K562 (cell line): Measurements from ENCODE around the gene CNTF. TPM values are rescaled to one million over a fixed set of nuclear protein-coding genes. Genes with fewer than 3 reads are reported as not detected.

Experiments
- ATAC-seq: fragments of 200-7000 bp; cut with Tn5 transposase; 3 replicates; pipeline ENCODE4 v1.9.1; 2020; ENCODE audit warnings: moderate library complexity
- BruUV-seq: library from RNA; stranded (reverse); fragments of 400-500 nt; replicated peaks from 2 replicates; lab custom pipeline; 2021; lab: Mats Ljungman, UMichigan
- CTCF ChIA-PET: fragments of 300-600 bp; formaldehyde crosslinking; extraction: SDS; loops from one replicate; lab custom pipeline; 2021; ENCODE audit warnings: low intra/inter-chr PET ratio; lab: Yijun Ruan, JAX
- POLR2A ChIA-PET: fragments of 300-600, 350-650 bp; sonication (Branson Sonifier 250); formaldehyde crosslinking; extraction: SDS; loops from one replicate; lab custom pipeline; 2021; ENCODE audit warnings: antibody characterized with exemption, inconsistent platforms; lab: Yijun Ruan, JAX
- DNase-seq, 4 experiments: peaks; one replicate each; pipeline versions ENCODE4 v3.0.0 to v3.0.0-alpha.2; 2011 to 2018; ENCODE audit warnings: low spot score in 3 of 4, mixed read lengths in 3 of 4; ENCODE audit errors: extremely low read depth in 1 of 4
- FAIRE-seq: peaks from 2 replicates; lab custom pipeline; 2011; peaks lifted over from hg19 to GRCh38; lab: Jason Lieb, UNC
- H2AFZ ChIP-seq: 2 replicates; pipeline ENCODE4 v1.6.0; 2011; ENCODE audit warnings: low read depth, low read length, control low read depth, inconsistent platforms
- H3K27ac ChIP-seq: fragments of 200-600 bp; 3 replicates; pipeline ENCODE4 v1.8.0; 2011; ENCODE audit warnings: low read depth, mild to moderate bottlenecking, control low read depth, inconsistent platforms, low read length, moderate library complexity, mixed read lengths; ENCODE audit errors: extremely low read depth
- H3K27me3 ChIP-seq, 2 experiments: fragments of 300-600 bp in 1 of 2; 2 replicates in 1 of 2; 3 replicates in 1 of 2; pipeline versions ENCODE4 v1.6.0 to v1.8.0; 2011; ENCODE audit warnings: inconsistent platforms in 2 of 2, low read length in 2 of 2, mild to moderate bottlenecking in 1 of 2, mixed read lengths in 1 of 2, moderate library complexity in 1 of 2; ENCODE audit not compliant: control insufficient read depth in 2 of 2, insufficient read depth in 2 of 2
- H3K36me3 ChIP-seq: fragments of 300-600 bp; 3 replicates; pipeline ENCODE4 v1.8.0; 2011; ENCODE audit warnings: mild to moderate bottlenecking, low read length, inconsistent platforms; ENCODE audit not compliant: control insufficient read depth, insufficient read depth
- H3K4me1 ChIP-seq, 2 experiments: fragments of 200-600 bp in 1 of 2; replicated peaks in 1 of 2; 2 replicates in 1 of 2; 3 replicates in 1 of 2; pipeline versions ENCODE4 v1.5.1 to v1.8.0; 2011; ENCODE audit warnings: inconsistent platforms in 2 of 2, low read length in 2 of 2, mild to moderate bottlenecking in 1 of 2, mixed read lengths in 1 of 2, moderate library complexity in 1 of 2; ENCODE audit not compliant: control insufficient read depth in 2 of 2, insufficient read depth in 2 of 2
- H3K4me2 ChIP-seq: 2 replicates; pipeline ENCODE4 v1.6.1; 2011; ENCODE audit warnings: low read length, control low read depth, inconsistent platforms, mixed read lengths; ENCODE audit not compliant: insufficient read depth
- H3K4me3 ChIP-seq: fragments of 200-600 bp; sonication (generic), shearing (Covaris generic); 2 replicates; pipeline ENCODE4 v1.5.1; 2016; ENCODE audit warnings: control low read depth, inconsistent platforms
- H3K79me2 ChIP-seq: fragments of 200-600 bp; 3 replicates; pipeline ENCODE4 v1.8.0; 2011; ENCODE audit warnings: low read length, inconsistent platforms; ENCODE audit not compliant: control insufficient read depth, insufficient read depth
- H3K9ac ChIP-seq, 2 experiments: 2 replicates each; pipeline versions ENCODE4 v1.6.0 to v1.6.1; 2011; ENCODE audit warnings: low read depth in 2 of 2, low read length in 2 of 2, control low read depth in 1 of 2, inconsistent platforms in 1 of 2, mild to moderate bottlenecking in 1 of 2, mixed read lengths in 1 of 2; ENCODE audit not compliant: insufficient read depth in 1 of 2
- H3K9me1 ChIP-seq: one replicate; pipeline ENCODE4 v1.6.0; 2011; ENCODE audit warnings: inconsistent platforms, mild to moderate bottlenecking, low read length, moderate library complexity; ENCODE audit not compliant: control insufficient read depth, insufficient read depth
- H3K9me3 ChIP-seq: replicated peaks from 2 replicates; pipeline ENCODE4 v1.5.1; 2011; ENCODE audit warnings: low read depth, low read length, inconsistent platforms; ENCODE audit not compliant: control insufficient read depth, insufficient read depth
- H4K20me1 ChIP-seq: replicated peaks from 2 replicates; pipeline ENCODE4 v1.6.1; 2011; ENCODE audit warnings: low read length, inconsistent platforms, mixed read lengths; ENCODE audit not compliant: control insufficient read depth, insufficient read depth
- ADNP ChIP-seq: fragments of 200-800 bp; sonication (Bioruptor generic); IDR thresholded peaks from 2 replicates; pipeline ENCODE4 v1.6.1; 2016; ENCODE audit warnings: missing genetic modification characterization, missing compliant biosample characterization
- ETV6 ChIP-seq, 3 experiments: fragments of 150-350 bp in 1 of 3; sonication (generic) in 1 of 3; formaldehyde crosslinking in 1 of 3; IDR thresholded peaks; 2 replicates each; pipeline versions ENCODE4 v1.6.1 to v1.8.0; 2014 to 2022; ENCODE audit warnings: borderline replicate concordance in 2 of 3, low read depth in 2 of 3, antibody characterized with exemption in 1 of 3, low read length in 1 of 3, mild to moderate bottlenecking in 1 of 3, missing genetic modification reagents in 1 of 3
- HNRNPL ChIP-seq: fragments of 200-400 bp; formaldehyde crosslinking; IDR thresholded peaks from 2 replicates; pipeline ENCODE4 v1.6.1; 2017; ENCODE audit warnings: low read depth, mild to moderate bottlenecking, low read length
- MAFK ChIP-seq: IDR thresholded peaks from 2 replicates; pipeline ENCODE4 v1.6.1; 2011; ENCODE audit warnings: low read length, improper control_type of control experiment
- SNIP1 ChIP-seq: fragments of 450-650 bp; IDR thresholded peaks from 2 replicates; pipeline ENCODE4 v1.7.1; 2017; ENCODE audit warnings: low read depth, mild to moderate bottlenecking
- ZNF77 ChIP-seq: fragments of 250-450 bp; sonication (Bioruptor Pico); IDR thresholded peaks from 2 replicates; pipeline ENCODE4 v1.5.0; 2020
- WGBS: fragments of 100-300 bp; shearing (Covaris generic); methylation state at CpG from one replicate; pipeline ENCODE4 v1.1.6; 2016; ENCODE audit warnings: low coverage, mixed read lengths; ENCODE audit not compliant: insufficient coverage; ENCODE audit errors: missing lambda C conversion rate; 5-methylcytosine and 5-hydroxymethylcytosine counted together
- in situ Hi-C: fragments of 300-500 bp; cut with MboI; formaldehyde crosslinking; loops from 4 replicates; pipeline ENCODE4 v1.15.0; 2018; ENCODE audit warnings: inconsistent platforms, mixed read lengths
- intact Hi-C: fragments of 100-400 bp; cut with micrococcal nuclease; formaldehyde crosslinking; loops from 2 replicates; pipeline ENCODE4 v1.14.2; 2022
- polyA plus RNA-seq, 8 experiments: library from polyadenylated mRNA; depleted of rRNA in 4 of 8; stranded (reverse) in 5 of 8; unstranded in 3 of 8; fragments of >200 nt; fragmentation: Nextera tagmentation in 2 of 8; fragmentation: Illumina TruSeq in 1 of 8; extraction: Ambion mirVana in 2 of 8; extraction: Trizol in 1 of 8; gene quantifications; 2 replicates each; pipeline versions ENCODE4 v1.2.1 to v1.2.3, GENCODE V29; 2011 to 2014; ENCODE audit warnings: inconsistent platforms in 1 of 8, missing spikeins in 1 of 8
- total RNA-seq, 7 experiments: library from RNA; depleted of rRNA in 6 of 7; stranded (reverse); fragments of >200 nt in 6 of 7; fragmentation: Illumina TruSeq in 2 of 7; extraction: Trizol in 2 of 7; gene quantifications; 2 replicates each; pipeline versions ENCODE4 v1.2.1 to v1.2.3, GENCODE V29; 2011 to 2021; ENCODE audit warnings: low replicate concordance in 1 of 7
- TF ChIP-seq, protein P1 (sequence below), 2 experiments: fragments of 150-350 bp in 1 of 2; IDR thresholded peaks; 2 replicates each; pipeline ENCODE4 v1.6.1; 2012 to 2016; ENCODE audit warnings: low read depth in 2 of 2, low read length in 2 of 2, mild to moderate bottlenecking in 1 of 2, moderate library complexity in 1 of 2

Gene CNTF
- total and polyA plus RNA-seq, 9 of the 15 experiments (the other 6 are each of a cell fraction or from before 2014, with no cell fraction given), result 0.17 to 5.0 (median 2.3) TPM

DNA sequence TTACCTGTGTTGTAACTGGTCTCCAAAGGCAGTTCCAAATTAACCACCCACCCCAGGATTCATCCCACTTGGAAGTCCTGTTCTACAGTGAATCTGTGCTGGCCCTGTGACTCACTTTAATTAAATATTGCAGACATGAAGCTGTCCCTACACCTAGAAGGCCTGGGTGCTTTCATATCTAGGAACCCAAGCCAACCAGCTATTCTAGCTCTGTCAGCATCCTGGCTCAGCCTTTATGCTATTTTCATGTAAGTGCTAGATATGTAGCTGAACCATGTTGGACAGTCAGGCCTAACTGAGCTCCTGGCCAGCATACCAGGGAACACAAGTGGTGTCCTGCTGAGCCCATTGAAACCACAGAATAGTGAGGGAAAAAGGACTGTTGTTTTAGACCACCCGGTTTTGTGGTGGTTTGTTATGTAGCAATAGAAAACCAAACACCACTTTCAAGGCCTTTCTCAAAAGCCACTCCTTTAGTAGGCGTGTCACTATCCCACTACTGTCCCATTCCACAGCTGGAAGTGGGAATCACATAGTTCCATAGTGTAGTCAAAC lies 30.3 kb downstream of the CNTF start:
- Histone ChIP-seq H3K27ac (no peak overlapping the region), H3K27me3 (no peaks in the 10 kb centered on the region), H3K4me2 (no peak overlapping the region), H4K20me1 (no peaks in the 10 kb centered on the region), H2AFZ (no peak overlapping the region), H3K4me3 (no peak overlapping the region), H3K9me1 (no peaks in the 10 kb centered on the region), H3K4me1 (no peaks in the 10 kb centered on the region), H3K79me2 (no peaks in the 10 kb centered on the region), H3K9me3 (no peaks in the 10 kb centered on the region), H3K36me3 (no peaks in the 10 kb centered on the region), H3K9ac (no peak overlapping the region)
- BruUV-seq, result no TSS peak
- ATAC-seq, result no peak
- no peak for FAIRE-seq
- DNase-seq, result no peak
- ChIA-PET CTCF (interaction anchor here (2.9 kb wide), 1 partner anchor 136 kb away, joined by 19 read pairs; no protein-coding TSS in a partner anchor), POLR2A (interaction anchor here (0.6 kb wide), 2 partner anchors 433 to 1726 kb away, joined by 3 to 4 read pairs; partner anchors contain the start of gene MS4A7)
- in situ Hi-C loops, result no loop called here
- WGBS, result 24% methylated on average over 2 of the region's 2 CpGs
- intact Hi-C loops, result loop anchor here (5.0 kb wide), 1 partner anchor 504 kb away; no protein-coding TSS in a partner anchor
- TF ChIP-seq ZNF77 (no peak), HNRNPL (no peak), ETV6 (IDR thresholded peaks at IDR 0.05; ENCODE audit: borderline replicate concordance in 1 of 2, low read depth in 2 of 2, low read length in 1 of 2) (no peak), ETV6 (CRISPR knock-in tag; IDR thresholded peaks at IDR 0.05; ENCODE audit: borderline replicate concordance) (no peak), SNIP1 (no peak), ADNP (no peak), MAFK (no peak)
- TF ChIP-seq, protein P1, sequence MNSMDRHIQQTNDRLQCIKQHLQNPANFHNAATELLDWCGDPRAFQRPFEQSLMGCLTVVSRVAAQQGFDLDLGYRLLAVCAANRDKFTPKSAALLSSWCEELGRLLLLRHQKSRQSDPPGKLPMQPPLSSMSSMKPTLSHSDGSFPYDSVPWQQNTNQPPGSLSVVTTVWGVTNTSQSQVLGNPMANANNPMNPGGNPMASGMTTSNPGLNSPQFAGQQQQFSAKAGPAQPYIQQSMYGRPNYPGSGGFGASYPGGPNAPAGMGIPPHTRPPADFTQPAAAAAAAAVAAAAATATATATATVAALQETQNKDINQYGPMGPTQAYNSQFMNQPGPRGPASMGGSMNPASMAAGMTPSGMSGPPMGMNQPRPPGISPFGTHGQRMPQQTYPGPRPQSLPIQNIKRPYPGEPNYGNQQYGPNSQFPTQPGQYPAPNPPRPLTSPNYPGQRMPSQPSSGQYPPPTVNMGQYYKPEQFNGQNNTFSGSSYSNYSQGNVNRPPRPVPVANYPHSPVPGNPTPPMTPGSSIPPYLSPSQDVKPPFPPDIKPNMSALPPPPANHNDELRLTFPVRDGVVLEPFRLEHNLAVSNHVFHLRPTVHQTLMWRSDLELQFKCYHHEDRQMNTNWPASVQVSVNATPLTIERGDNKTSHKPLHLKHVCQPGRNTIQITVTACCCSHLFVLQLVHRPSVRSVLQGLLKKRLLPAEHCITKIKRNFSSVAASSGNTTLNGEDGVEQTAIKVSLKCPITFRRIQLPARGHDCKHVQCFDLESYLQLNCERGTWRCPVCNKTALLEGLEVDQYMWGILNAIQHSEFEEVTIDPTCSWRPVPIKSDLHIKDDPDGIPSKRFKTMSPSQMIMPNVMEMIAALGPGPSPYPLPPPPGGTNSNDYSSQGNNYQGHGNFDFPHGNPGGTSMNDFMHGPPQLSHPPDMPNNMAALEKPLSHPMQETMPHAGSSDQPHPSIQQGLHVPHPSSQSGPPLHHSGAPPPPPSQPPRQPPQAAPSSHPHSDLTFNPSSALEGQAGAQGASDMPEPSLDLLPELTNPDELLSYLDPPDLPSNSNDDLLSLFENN (IDR thresholded peaks at IDR 0.05; ENCODE audit: low read depth in 2 of 2, low read length in 2 of 2), result no peak
